Muscle layer of colon (tissue), 2 donors: ENCODE measurements around the gene PDZRN4.

Experiments used
- H3K27ac ChIP-seq: one replicate; pipeline ENCODE4 v1.7.0; 2013; ENCODE audit warnings: low read depth, mild to moderate bottlenecking, low read length, moderate library complexity
- H3K27me3 ChIP-seq, 2 donors: one replicate each; pipeline ENCODE4 v1.7.0; 2013; ENCODE audit warnings: low read length in 2 of 2, mild to moderate bottlenecking in 2 of 2; ENCODE audit not compliant: insufficient read depth in 2 of 2, control insufficient read depth in 1 of 2
- H3K36me3 ChIP-seq: one replicate; pipeline ENCODE4 v1.7.0; 2013; ENCODE audit warnings: mild to moderate bottlenecking, low read length; ENCODE audit not compliant: insufficient read depth
- H3K4me1 ChIP-seq: one replicate; pipeline ENCODE4 v1.7.0; 2013; ENCODE audit warnings: mild to moderate bottlenecking, low read length; ENCODE audit not compliant: insufficient read depth
- H3K4me3 ChIP-seq, 2 donors: one replicate each; pipeline ENCODE4 v1.7.0; 2013; ENCODE audit warnings: low read length in 2 of 2, low read depth in 1 of 2, mild to moderate bottlenecking in 1 of 2, moderate library complexity in 1 of 2
- H3K9ac ChIP-seq: one replicate; pipeline ENCODE4 v1.7.0; 2013; ENCODE audit warnings: low read length
- H3K9me3 ChIP-seq: one replicate; pipeline ENCODE4 v1.7.0; 2013; ENCODE audit warnings: mild to moderate bottlenecking, low read length
- donor health status: abdominal sarcoma.
- donor health status: Adenocarcinoma of cecum.

Gene PDZRN4

GRCh38 chr12:41619705-41620104, 431.6 kb downstream of the PDZRN4 start:
- Histone ChIP-seq H3K9ac (no peak overlapping the region), H3K4me3 (no peak overlapping the region), H3K4me1 (no peaks in the 10 kb centered on the region), H3K27me3 (no peaks in the 10 kb centered on the region), H3K9me3 (no peaks in the 10 kb centered on the region), H3K36me3 (no peaks in the 10 kb centered on the region), H3K27ac (no peak overlapping the region)

GRCh38 chr12:41621291-41621690, 433.2 kb downstream of the PDZRN4 start:
- no peaks in the 10 kb centered on the region for H3K9me3 ChIP-seq
- no peak overlapping the region for H3K4me3 ChIP-seq
- no peak overlapping the region for H3K9ac ChIP-seq
- H3K27me3 ChIP-seq: no peaks in the 10 kb centered on the region
- no peak overlapping the region for H3K27ac ChIP-seq
- no peaks in the 10 kb centered on the region for H3K36me3 ChIP-seq
- H3K4me1 ChIP-seq: no peaks in the 10 kb centered on the region
